ENCODE results near the gene TAF4. TPM values are rescaled to one million over a fixed set of nuclear protein-coding genes. Genes with fewer than 3 reads are reported as not detected.

TAF4 gene
- total RNA-seq, 2 donors from 2014 or later: 17.8 to 19.5 TPM

GRCh38 chr20:61965606-61966491 is 99.8 kb downstream of the TAF4 start:
- H3K4me1 Mint-ChIP-seq: no peaks in the 10 kb centered on the region
- H3K27me3 Mint-ChIP-seq: peaks cover 23% of the 10 kb centered on the region
- H3K36me3 Mint-ChIP-seq (ENCODE audit: low read depth): no peaks in the 10 kb centered on the region
- H3K9me3 ChIP-seq (ENCODE audit: control insufficient read depth, low read length, poor library complexity, severe bottlenecking): no peaks in the 10 kb centered on the region
- H3K27ac Mint-ChIP-seq: no peak overlapping the region
- DNase-seq (no peak), ATAC-seq (no peak)
- H3K4me3 Mint-ChIP-seq: no peak overlapping the region

- Mint-ChIP-seq H3K4me1 (no peaks in the 10 kb centered on the region), H3K36me3 (ENCODE audit: low read depth) (no peaks in the 10 kb centered on the region), H3K27me3 (peaks cover 23% of the 10 kb centered on the region), H3K27ac (no peak overlapping the region), H3K4me3 (no peak overlapping the region)
- DNase-seq (no peak), ATAC-seq (no peak)
- no peaks in the 10 kb centered on the region for H3K9me3 ChIP-seq (ENCODE audit: control insufficient read depth, low read length, poor library complexity, severe bottlenecking)
Measured at GRCh38 chr20:61964675-61965605, 100.7 kb downstream of the TAF4 start.

- no peaks in the 10 kb centered on the region for H3K9me3 ChIP-seq (ENCODE audit: control insufficient read depth, low read length, poor library complexity, severe bottlenecking)
- ATAC-seq (no peak), DNase-seq (no peak)
- peaks cover 23% of the 10 kb centered on the region for H3K27me3 Mint-ChIP-seq
- H3K4me3 Mint-ChIP-seq: no peak overlapping the region
- no peaks in the 10 kb centered on the region for H3K36me3 Mint-ChIP-seq (ENCODE audit: low read depth)
- H3K4me1 Mint-ChIP-seq: no peaks in the 10 kb centered on the region
- H3K27ac Mint-ChIP-seq: no peak overlapping the region
Measured at GRCh38 chr20:61963885-61964674, 101.6 kb downstream of the TAF4 start.

GRCh38 chr20:61963149-61963548 is 102.5 kb downstream of the TAF4 start:
- Mint-ChIP-seq H3K4me1 (no peaks in the 10 kb centered on the region), H3K27me3 (peaks cover 19% of the 10 kb centered on the region), H3K4me3 (no peak overlapping the region), H3K36me3 (ENCODE audit: low read depth) (no peaks in the 10 kb centered on the region), H3K27ac (no peak overlapping the region)
- DNase-seq: no peak
- ATAC-seq: no peak
- no peaks in the 10 kb centered on the region for H3K9me3 ChIP-seq (ENCODE audit: control insufficient read depth, low read length, poor library complexity, severe bottlenecking)

- no peaks in the 10 kb centered on the region for H3K36me3 Mint-ChIP-seq (ENCODE audit: low read depth)
- no peak for DNase-seq
- H3K4me3 Mint-ChIP-seq: no peak overlapping the region
Measured at GRCh38 chr20:61960836-61961235, 104.8 kb downstream of the TAF4 start.

GRCh38 chr20:61958773-61959700 is 106.6 kb downstream of the TAF4 start:
- no peak for DNase-seq
- Mint-ChIP-seq H3K27ac (no peak overlapping the region), H3K4me1 (peaks cover 5% of the 10 kb centered on the region), H3K36me3 (ENCODE audit: low read depth) (peaks cover 3% of the 10 kb centered on the region), H3K27me3 (peaks cover 34% of the 10 kb centered on the region), H3K4me3 (no peak overlapping the region)
- H3K9me3 ChIP-seq (ENCODE audit: control insufficient read depth, low read length, poor library complexity, severe bottlenecking): no peaks in the 10 kb centered on the region
- ATAC-seq: no peak

More at GRCh38 chr20:61960836-61961235, 104.8 kb downstream of the TAF4 start:
- Mint-ChIP-seq H3K4me1 (peaks cover 5% of the 10 kb centered on the region), H3K27ac (no peak overlapping the region), H3K27me3 (peaks cover 20% of the 10 kb centered on the region)
- ATAC-seq: no peak
- no peaks in the 10 kb centered on the region for H3K9me3 ChIP-seq (ENCODE audit: control insufficient read depth, low read length, poor library complexity, severe bottlenecking)

GRCh38 chr20:61957961-61958715 is 107.5 kb downstream of the TAF4 start:
- no peak for DNase-seq
- Mint-ChIP-seq H3K4me1 (peaks cover 5% of the 10 kb centered on the region), H3K36me3 (ENCODE audit: low read depth) (peaks cover 3% of the 10 kb centered on the region), H3K27me3 (peaks cover 34% of the 10 kb centered on the region), H3K27ac (no peak overlapping the region), H3K4me3 (no peak overlapping the region)
- no peaks in the 10 kb centered on the region for H3K9me3 ChIP-seq (ENCODE audit: control insufficient read depth, low read length, poor library complexity, severe bottlenecking)
- ATAC-seq: no peak

GRCh38 chr20:61956396-61957342 is 109.0 kb downstream of the TAF4 start:
- Mint-ChIP-seq H3K4me1 (peaks cover 7% of the 10 kb centered on the region), H3K27ac (no peak overlapping the region), H3K4me3 (peak overlapping the region; percentile 36), H3K36me3 (ENCODE audit: low read depth) (peaks cover 3% of the 10 kb centered on the region), H3K27me3 (peaks cover 39% of the 10 kb centered on the region)
- DNase-seq (no peak), ATAC-seq (no peak)
- no peaks in the 10 kb centered on the region for H3K9me3 ChIP-seq (ENCODE audit: control insufficient read depth, low read length, poor library complexity, severe bottlenecking)

GRCh38 chr20:61955668-61956395 is 109.8 kb downstream of the TAF4 start:
- Mint-ChIP-seq H3K4me1 (peaks cover 7% of the 10 kb centered on the region), H3K36me3 (ENCODE audit: low read depth) (peaks cover 3% of the 10 kb centered on the region), H3K27me3 (peaks cover 35% of the 10 kb centered on the region), H3K27ac (peak overlapping the region; percentile 3), H3K4me3 (peak overlapping the region; percentile 36)
- ATAC-seq (no peak), DNase-seq (no peak)
- no peaks in the 10 kb centered on the region for H3K9me3 ChIP-seq (ENCODE audit: control insufficient read depth, low read length, poor library complexity, severe bottlenecking)

- Mint-ChIP-seq H3K27ac (peak overlapping the region; percentile 3), H3K4me3 (no peak overlapping the region), H3K4me1 (peaks cover 7% of the 10 kb centered on the region), H3K27me3 (peaks cover 35% of the 10 kb centered on the region), H3K36me3 (ENCODE audit: low read depth) (peaks cover 3% of the 10 kb centered on the region)
- no peaks in the 10 kb centered on the region for H3K9me3 ChIP-seq (ENCODE audit: control insufficient read depth, low read length, poor library complexity, severe bottlenecking)
- DNase-seq (no peak), ATAC-seq (no peak)
Measured at GRCh38 chr20:61954276-61955021, 111.2 kb downstream of the TAF4 start.

Data from T-helper 17 cell (primary cell).